Anterior cingulate cortex (tissue), 58 donors: ENCODE data around the gene SFXN1.

Experiments used
- DNase-seq, 58 donors: peaks; one replicate each; lab custom pipeline; 2025; lab: John Stamatoyannopoulos, UW

Gene SFXN1

GRCh38 chr5:175561085-175561484 lies 82.7 kb downstream of the SFXN1 start:
- DNase-seq: no peak

GRCh38 chr5:175564716-175565115 lies 86.4 kb downstream of the SFXN1 start:
- no peak for DNase-seq

- no peak for DNase-seq
Observed at GRCh38 chr5:175566697-175567096, 88.3 kb downstream of the SFXN1 start.

GRCh38 chr5:175567954-175568353 lies 89.6 kb downstream of the SFXN1 start:
- DNase-seq: no peak

GRCh38 chr5:175569701-175570100 lies 91.3 kb downstream of the SFXN1 start:
- no peak for DNase-seq

GRCh38 chr5:175572886-175573285 lies 94.5 kb downstream of the SFXN1 start:
- DNase-seq: no peak

GRCh38 chr5:175573493-175574269 lies 95.3 kb downstream of the SFXN1 start:
- no peak for DNase-seq

GRCh38 chr5:175575301-175575700 lies 96.9 kb downstream of the SFXN1 start:
- no peak for DNase-seq

GRCh38 chr5:175576096-175576495 lies 97.7 kb downstream of the SFXN1 start:
- DNase-seq: no peak

- DNase-seq: no peak
Observed at GRCh38 chr5:175576591-175576990, 98.2 kb downstream of the SFXN1 start.
